ENCODE measurements around the gene C1QTNF3.

Gene C1QTNF3

DNA sequence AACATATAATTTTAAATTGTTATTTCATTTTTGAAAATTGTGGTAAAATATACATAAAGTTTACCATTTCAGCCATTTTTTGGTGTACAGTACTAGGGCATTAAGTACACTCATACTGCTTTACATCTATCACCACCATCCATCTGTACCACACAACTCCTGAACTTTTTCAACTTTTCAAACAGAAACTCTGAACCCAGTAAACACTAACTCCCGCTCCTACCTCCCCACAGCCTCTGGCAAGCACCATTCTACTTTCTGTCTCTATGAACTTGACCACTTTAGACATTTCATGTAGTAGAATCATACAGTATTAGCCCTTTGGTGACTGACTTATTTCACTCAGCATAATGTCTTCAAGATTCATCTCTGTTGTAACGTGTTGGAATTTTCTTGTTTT, 50.1 kb downstream of the C1QTNF3 start:
- DNase-seq, result no peak

DNA sequence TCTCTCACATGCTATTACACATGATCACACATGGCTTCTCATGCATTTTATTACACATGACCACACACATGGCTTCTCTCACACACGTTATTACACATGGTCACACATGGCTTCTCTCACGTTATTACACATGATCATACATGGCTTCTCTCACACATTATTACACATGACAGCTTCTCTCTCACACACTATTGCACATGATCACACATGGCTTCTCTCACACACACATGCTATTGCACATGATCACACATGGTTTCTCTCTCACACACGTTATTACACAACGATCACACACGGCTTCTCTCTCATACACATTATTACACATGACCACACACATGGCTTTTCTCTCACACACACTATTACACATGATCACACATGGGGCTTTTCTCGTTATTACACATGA, 57.6 kb downstream of the C1QTNF3 start:
- DNase-seq, result no peak

DNA sequence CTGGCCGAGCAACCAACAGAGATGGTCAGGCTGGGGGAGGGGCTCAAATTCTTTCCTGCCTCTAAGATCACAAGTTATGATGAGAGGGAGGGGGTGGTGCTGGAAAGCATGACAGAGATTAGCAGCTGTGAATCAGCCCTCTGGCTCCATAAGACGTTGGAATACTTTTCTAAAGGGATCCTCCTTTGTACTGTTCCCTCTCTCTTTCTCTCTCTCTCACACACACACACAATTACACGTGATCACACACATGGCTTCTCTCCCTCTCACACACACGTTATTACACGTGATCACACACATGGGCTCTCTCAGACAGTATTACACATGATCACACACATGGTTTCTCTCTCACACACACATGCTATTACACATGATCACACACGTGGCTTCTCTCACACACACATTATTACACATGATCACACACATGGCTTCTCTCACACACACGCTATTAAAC, 58.3 kb downstream of the C1QTNF3 start, which contains the start of gene SLC45A2:
Gene SLC45A2, minus strand, starts transcription at position 23 of the 454 bp plus-strand sequence. CDS start 110 bp downstream, outside the sequence.
- no peak for DNase-seq

DNA sequence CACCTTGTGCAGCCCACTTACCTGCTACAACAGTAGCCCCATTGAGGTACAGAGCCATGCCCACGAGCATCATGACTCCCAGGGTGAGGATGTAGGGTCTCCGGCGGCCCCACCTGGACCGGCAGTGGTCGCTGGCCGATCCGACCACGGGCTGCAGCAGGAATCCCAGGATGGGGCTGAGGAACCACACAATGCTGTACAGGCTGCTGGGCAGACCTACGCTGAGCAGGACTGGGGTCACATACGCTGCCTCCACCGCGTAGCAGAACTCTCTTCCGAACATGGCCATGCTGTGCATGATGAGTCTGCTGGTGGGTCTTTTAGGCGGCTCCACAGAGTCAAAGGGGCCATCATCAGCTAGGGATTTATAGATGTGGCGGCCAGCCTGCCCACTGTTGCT, 58.8 kb downstream of the C1QTNF3 start:
- no peak for DNase-seq

DNA sequence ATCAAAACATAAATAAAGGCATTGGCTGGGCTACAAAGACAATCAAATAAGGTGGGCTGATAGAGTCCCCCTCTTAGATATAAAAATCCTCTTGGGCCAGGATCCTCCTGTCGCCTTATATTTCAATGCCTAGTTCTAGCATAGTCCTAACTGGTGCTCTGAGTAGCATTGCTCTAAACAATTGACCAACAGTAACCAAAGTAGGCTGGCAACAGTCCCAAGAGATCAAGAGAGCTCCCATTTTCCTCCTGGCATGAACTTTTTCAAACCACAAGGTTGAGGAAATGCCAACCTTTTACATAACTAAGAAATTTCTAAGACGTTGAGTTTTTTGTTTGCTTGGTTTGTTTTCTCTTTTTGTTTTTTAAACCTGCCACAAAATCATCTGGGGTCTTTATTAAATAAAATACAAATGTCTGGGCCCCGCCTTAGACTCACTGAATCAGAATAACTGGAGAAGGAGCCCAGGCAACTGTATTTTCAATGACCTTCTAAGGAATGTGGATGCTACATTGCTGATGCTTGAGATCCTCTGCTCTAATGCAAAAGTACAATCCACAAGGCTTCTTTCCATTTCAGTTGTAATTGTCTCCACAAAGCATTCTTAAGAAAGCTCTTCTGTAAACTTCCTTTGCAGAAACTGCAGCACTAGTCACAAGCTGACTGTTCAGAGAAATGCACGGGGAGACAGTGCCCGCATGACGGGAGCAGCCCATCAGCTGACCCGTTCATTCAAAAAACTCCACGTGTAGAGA, 61.4 kb downstream of the C1QTNF3 start:
- no peak for DNase-seq

DNA sequence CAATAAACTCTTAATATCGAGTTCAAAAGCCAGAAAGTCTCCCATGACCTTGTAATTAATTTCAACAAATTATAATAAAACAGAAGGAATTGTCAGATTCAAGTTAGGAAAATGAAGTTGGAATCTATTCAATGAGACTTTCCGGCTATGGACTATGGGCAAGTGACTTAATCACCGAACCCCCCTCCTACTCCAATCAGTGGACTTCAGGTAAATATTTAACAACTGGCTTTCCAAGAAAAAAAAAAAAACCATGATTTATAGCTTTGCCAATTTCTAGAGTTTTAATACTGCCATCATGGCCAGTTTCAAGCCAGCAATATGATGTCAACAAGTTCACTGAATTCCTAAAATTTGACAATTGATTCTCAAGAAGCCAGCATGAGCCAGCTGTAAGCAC, 63.0 kb downstream of the C1QTNF3 start:
- DNase-seq, result no peak

DNA sequence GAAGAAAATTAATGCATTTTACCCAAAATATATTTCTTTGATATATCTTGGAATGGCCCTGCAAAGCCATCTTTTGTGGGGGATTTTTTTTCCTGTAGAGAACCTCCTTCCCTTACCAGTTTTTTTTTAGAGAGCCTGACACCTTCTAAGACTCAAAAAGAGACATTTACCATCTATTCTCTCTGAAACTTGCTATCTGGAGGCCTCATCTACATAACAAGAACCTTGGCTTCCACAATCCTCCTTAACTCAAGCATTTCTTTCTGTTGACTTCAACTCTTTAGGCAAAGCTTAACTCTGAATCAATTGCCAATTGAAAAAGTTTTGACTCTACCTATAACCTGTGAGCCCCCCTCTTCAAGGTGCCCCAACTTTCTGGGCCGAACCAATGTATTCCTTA, 64.7 kb downstream of the C1QTNF3 start:
- no peak for DNase-seq

DNA sequence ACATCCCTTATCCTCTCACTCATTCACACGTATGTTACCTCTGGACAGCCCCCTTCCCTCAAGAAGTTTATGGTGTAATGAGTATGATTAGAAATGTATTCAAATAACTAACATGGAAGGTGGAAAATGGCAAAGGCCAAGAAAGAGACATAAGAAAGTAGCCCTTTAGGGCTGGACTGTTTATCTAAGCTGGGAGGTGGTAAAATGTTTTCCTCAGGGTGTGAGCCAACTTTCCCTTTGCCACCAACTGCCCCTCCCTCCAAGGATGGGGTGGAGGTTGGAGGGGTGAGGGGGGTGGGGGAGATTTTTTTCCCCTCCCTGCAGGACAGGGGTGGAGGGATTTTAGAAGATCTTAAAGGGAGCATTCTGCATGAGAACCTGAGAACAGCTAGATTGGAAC, 66.7 kb downstream of the C1QTNF3 start:
- no peak for DNase-seq

DNA sequence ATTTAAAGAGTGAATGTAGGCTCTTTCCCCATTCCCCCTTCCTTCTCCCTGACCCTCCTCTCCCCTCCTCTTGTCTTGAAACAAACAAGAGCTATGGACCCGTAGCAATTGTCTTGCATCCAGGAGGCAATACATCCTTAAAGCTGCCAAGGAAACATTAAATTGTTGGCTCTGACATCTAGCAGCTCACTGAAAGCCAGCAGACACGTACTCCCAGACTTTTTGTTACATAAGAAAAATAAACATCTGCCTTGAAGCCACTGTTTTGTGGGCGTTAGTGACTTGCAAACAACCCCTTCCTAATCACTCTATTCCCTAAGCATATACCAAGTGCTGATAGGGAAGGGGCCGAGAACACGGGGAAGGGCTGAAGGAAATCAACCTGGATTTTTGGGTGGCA, 67.2 kb downstream of the C1QTNF3 start:
- no peak for DNase-seq

DNA sequence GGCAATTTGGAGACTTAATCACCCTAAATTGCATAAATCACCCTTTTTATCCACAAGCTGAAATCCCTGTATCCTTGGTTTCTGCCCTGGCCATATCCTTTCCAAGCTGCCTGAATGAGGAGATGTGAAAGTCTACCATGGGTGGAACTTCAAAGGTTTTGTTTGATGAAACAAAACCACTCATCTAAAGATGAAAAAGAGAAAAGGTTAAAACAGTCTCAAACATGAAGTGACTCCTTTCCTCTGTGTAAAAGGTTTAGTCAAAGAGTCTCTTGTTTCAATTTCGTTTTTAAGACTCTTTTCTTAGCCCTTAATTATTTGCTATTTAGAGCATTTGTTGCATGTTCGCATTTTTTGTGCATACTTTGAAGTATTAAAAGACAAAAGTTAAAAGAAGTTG, 69.7 kb downstream of the C1QTNF3 start:
- DNase-seq, result no peak

DNA sequence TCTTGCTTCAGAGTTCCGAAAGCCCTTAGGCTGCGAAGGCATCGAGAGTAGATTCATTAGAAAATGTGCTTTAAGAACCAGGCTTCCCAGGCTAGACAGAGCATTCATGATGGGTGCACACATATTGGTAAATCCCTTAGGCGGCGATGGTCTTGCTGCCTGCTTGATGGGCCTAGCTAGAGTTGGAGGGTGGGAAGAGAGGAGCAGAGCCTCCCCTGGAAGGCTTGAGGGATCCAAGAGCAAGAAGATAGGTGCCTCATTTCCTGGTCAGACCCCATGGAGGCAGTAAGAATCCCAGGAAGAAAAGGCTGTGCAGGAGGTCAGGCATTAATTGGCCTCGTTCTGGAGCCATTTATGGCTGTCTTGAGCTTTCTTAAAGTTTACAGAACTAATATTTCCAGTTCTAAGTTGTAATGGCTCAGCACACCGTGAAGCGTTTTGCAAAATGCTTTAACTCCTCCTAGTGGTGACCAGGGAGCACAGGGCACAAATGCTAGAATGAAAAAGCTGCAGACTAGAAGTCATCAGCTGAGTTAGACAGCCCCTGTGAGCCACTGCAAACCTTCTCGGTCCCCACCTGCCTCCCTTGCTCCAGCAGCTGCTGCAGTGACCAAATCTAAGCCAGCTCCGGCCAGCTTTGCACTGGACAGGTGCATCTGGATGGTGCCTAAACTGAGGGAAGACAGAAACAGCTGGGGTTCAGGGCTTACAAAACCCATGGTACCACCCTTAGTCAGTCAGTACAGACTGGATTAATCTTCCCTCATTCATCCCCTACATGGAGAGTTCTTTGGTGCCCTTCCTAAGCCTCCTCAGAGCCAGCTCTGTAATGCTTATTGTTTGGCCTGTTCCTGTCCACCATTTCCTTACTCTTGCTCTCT, 73.2 kb downstream of the C1QTNF3 start:
- DNase-seq, result peak; percentile 72 to 82

DNA sequence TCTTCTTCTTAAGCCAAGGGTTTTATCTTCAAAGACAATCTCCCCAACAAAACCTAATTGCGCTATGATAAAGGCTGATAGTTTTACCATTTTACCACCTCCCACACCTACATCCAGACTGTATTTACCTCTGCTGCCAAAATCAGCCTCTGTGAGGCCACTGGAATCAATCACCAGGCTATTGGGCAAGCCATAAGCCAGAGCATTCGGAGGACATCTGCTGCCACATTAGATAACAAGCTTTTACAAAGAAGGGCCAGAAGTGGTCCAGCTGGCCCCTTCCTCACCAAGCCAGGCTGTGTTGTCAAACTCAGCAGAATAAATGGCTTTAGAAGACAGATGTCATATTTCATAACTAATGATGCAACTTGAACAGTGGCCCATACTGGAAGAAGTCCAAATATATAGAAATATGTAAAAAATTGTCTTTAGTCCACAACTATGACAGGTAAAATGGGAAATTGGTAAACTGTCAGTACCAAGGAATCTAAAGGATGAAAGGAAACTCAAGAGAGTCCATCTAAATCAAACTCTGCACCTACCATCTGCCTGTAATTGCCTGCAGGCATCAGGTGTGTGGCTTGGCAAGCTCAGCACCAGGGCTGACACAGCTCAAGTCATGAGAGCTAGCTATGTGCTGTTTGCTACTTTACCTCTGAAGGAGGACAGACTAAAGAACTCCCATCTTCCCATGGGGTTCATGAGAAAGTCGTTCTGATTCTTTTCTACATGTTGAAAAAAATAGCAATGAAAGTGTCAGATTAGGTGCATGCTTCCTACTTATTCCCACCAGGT, 74.6 kb downstream of the C1QTNF3 start:
- peak in 1 of 2 experiments; percentile 7 for DNase-seq
